SK-N-SH treated with all-trans-retinoic acid at 6 μM for 48 hours (cell line): ENCODE results near the gene TUBA3E.
A peak's percentile ranks its signal among the peaks of the same experiment; 100 is the strongest.
"Not testable (repeated sequence)": the region's sequence is repeated elsewhere in the genome, so short reads cannot be mapped to it uniquely, and the experiment has no call there.

Source experiments
- ATAC-seq: fragments of 200-7000 bp; cut with Tn5 transposase; 3 replicates; pipeline ENCODE4 v1.9.1; 2020; ENCODE audit warnings: mild to moderate bottlenecking, moderate library complexity
- BACH2 ChIP-seq: fragments of 250-450 bp; sonication (Bioruptor Pico); IDR thresholded peaks from 2 replicates; pipeline ENCODE4 v1.9.0; 2021; ENCODE audit warnings: mild to moderate bottlenecking, borderline replicate concordance
- CSDC2 ChIP-seq: fragments of 250-450 bp; sonication (Bioruptor Pico); IDR thresholded peaks from 2 replicates; pipeline ENCODE4 v1.5.0; 2020; ENCODE audit warnings: mild to moderate bottlenecking, moderate library complexity
- CSRNP3 ChIP-seq: fragments of 250-450 bp; sonication (Bioruptor Pico); IDR thresholded peaks from 2 replicates; pipeline ENCODE4 v1.5.1; 2021; ENCODE audit warnings: mild to moderate bottlenecking, moderate library complexity
- GLIS3 ChIP-seq: fragments of 250-450 bp; sonication (Bioruptor Pico); IDR thresholded peaks from 2 replicates; pipeline ENCODE4 v1.5.0; 2020; ENCODE audit warnings: mild to moderate bottlenecking, moderate library complexity
- OSR1 ChIP-seq: fragments of 250-450 bp; sonication (Bioruptor Pico); IDR thresholded peaks from 2 replicates; pipeline ENCODE4 v1.8.0; 2022; ENCODE audit warnings: moderate library complexity, mild to moderate bottlenecking, inconsistent platforms
- PPARA ChIP-seq: fragments of 250-450 bp; sonication (Bioruptor Pico); IDR thresholded peaks from 2 replicates; pipeline ENCODE4 v1.5.0; 2020; ENCODE audit warnings: mild to moderate bottlenecking, borderline replicate concordance
- TSHZ2 ChIP-seq: fragments of 250-450 bp; sonication (Bioruptor Pico); IDR thresholded peaks from 2 replicates; pipeline ENCODE4 v1.5.0; 2020; ENCODE audit warnings: mild to moderate bottlenecking, moderate library complexity
- ZNF8 ChIP-seq: fragments of 450-650 bp; formaldehyde crosslinking; IDR thresholded peaks from 2 replicates; pipeline ENCODE4 v1.5.0; 2020; ENCODE audit warnings: mild to moderate bottlenecking, moderate library complexity

TUBA3E gene

GRCh38 chr2:130152816-130153595, 45.2 kb downstream of the TUBA3E start:
- TF ChIP-seq PPARA (no peak), CSRNP3 (CRISPR knock-in tag) (no peak), OSR1 (CRISPR knock-in tag) (no peak), TSHZ2 (CRISPR knock-in tag) (no peak), ZNF8 (CRISPR knock-in tag) (no peak), GLIS3 (CRISPR knock-in tag) (no peak), BACH2 (no peak)
- ATAC-seq = no peak

GRCh38 chr2:130152136-130152815, 46.0 kb downstream of the TUBA3E start:
- not testable (repeated sequence) for ATAC-seq

- ATAC-seq = not testable (repeated sequence)
Measured at GRCh38 chr2:130151145-130151512, 47.1 kb downstream of the TUBA3E start.

GRCh38 chr2:130150181-130151144, 47.8 kb downstream of the TUBA3E start:
- no peak for TF ChIP-seq CSDC2 (CRISPR knock-in tag)
- TF ChIP-seq, all 23 proteins: peak for 0
- no peak for ATAC-seq

- not testable (repeated sequence) for ATAC-seq
Measured at GRCh38 chr2:130148515-130148914, 49.7 kb downstream of the TUBA3E start.

GRCh38 chr2:130145006-130145414, 53.2 kb downstream of the TUBA3E start, which contains the start of gene CCDC74B:
Gene CCDC74B (minus strand): TSS chr2:130145112. CDS start chr2:130144996, 116 bp downstream.
- ATAC-seq = peak; percentile 88

- not testable (repeated sequence) for ATAC-seq
Measured at GRCh38 chr2:130143266-130144039, 54.8 kb downstream of the TUBA3E start.

GRCh38 chr2:130142396-130143265, 55.6 kb downstream of the TUBA3E start:
- not testable (repeated sequence) for ATAC-seq
